ENCODE measurements around the gene RNF32.

The RNF32 gene

GRCh38 chr7:156618078-156618779 is 22.3 kb upstream of the RNF32 start:
- TF ChIP-seq CTCF (IDR thresholded peaks at IDR 0.05): no peak

GRCh38 chr7:156618780-156619367 is 21.7 kb upstream of the RNF32 start:
- no peak for TF ChIP-seq CTCF (IDR thresholded peaks at IDR 0.05)

GRCh38 chr7:156620291-156620675 is 20.3 kb upstream of the RNF32 start:
- TF ChIP-seq CTCF (IDR thresholded peaks at IDR 0.05): no peak

GRCh38 chr7:156621652-156622051 is 18.9 kb upstream of the RNF32 start:
- no peak for TF ChIP-seq CTCF (IDR thresholded peaks at IDR 0.05)

GRCh38 chr7:156625580-156625979 is 15.0 kb upstream of the RNF32 start:
- TF ChIP-seq CTCF (IDR thresholded peaks at IDR 0.05): no peak

GRCh38 chr7:156626220-156626895 is 14.2 kb upstream of the RNF32 start:
- no peak for TF ChIP-seq CTCF (IDR thresholded peaks at IDR 0.05)

- TF ChIP-seq CTCF (IDR thresholded peaks at IDR 0.05): no peak
These were observed 12.0 kb upstream of the RNF32 start for GRCh38 chr7:156628562-156628961.
